HG03175 (cell line): Measurements from ENCODE around the gene SCNN1G.
"Not testable (repeated sequence)": the region's sequence is repeated elsewhere in the genome, so short reads cannot be mapped to it uniquely, and the experiment has no call there.

Experiments
- ATAC-seq: cut with Tn5 transposase; IDR thresholded peaks from one replicate; pipeline ENCODE4 v1.9.1; 2021; ENCODE audit warnings: mild to moderate bottlenecking, moderate library complexity; ENCODE audit not compliant: unreplicated experiment

The SCNN1G gene

DNA sequence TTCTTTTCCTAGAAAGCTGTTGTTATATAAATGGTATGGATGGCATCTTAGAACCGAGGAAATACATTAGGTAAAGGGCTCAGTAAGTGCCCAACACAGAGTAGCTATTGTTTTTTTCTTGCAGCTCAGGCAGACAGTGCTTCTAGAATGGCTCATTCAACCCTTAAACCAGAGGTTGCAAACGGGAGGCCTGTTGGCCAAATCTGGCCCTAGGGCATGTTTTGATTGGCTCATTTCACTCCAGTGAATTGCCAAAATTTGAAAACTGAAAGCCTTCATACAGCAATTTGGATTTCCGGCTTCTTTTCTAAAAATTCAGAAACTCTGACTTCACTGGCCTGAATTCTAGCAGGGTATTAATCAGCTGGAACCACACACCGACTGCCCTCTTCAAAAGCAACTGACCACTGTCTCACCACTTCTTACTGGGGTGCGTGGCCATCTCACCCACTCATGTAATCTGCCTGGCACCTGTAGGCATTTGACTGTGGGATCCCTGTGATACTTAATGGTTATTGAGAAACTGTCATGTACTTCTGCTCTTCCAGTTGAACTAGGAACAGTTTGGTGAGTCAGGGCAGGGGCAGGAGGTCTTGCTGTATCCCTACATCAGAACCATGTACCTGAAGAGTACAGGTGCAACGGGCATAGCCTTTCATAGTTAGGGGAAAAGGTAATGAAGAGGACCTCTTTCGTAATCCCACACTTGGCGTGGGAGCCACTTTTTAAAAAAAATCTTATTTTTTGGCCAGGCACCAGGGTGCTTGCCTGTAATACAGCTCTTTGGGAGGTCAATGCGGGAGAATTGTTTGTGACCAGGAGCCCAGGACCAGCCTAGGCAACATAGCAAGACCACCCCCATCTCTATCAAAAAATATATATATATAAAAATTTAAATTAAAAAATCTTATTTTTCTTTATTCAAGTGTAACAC lies 66.0 kb downstream of the SCNN1G start:
- no peak for ATAC-seq

DNA sequence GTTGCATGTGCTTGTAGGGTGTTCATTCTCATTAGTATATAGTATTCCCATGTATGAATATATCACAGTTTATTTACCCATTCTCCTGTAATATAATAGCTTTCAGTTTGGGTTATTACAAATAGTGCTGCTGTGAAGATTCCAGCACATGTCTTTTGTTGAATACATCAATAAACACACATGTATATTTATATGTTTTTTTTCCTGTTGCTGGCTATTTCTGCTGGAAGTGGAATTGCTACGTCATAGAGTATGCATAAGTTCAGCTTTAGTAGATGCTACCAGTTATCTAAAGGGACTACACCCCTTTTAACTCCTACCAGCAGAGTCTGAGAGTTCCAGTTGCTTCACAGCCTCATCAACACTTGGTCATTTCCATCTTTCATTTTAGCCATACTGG lies 67.3 kb downstream of the SCNN1G start:
- no peak for ATAC-seq

DNA sequence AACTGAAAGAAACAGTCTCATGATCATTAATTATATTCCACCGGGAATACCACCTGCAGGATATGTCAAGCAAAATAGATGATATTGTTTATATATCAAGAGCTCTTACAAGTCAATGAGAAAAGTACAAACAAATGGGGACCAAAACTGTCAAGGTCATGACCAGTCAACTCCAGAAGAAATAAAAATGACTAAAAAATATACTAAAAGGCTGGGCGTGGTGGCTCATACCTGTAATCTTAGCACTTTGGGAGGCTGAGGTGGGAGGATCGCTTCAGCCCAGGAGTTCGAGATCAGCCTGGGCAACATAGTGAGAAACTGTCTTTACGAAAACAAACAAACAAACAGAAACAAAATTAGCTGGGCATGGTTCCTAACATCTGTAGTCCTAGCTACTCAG lies 69.8 kb downstream of the SCNN1G start:
- no peak for ATAC-seq

DNA sequence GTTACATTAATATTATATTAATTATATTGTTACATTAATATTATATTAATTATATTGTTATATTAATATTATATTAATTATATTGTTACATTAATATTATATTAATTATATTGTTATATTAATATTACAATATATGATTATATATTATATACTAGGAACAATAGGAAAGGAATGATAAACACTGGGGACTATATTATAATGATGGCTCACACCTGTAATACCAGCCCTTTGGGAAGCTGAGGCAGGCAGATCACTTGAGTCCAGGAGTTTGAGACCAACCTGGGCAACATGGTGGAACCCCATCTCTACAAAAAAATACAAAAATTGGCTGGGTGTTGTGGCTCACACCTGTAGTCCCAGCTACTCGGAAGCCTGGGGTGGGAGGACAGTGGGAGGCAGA lies 71.1 kb downstream of the SCNN1G start:
- not testable (repeated sequence) for ATAC-seq

DNA sequence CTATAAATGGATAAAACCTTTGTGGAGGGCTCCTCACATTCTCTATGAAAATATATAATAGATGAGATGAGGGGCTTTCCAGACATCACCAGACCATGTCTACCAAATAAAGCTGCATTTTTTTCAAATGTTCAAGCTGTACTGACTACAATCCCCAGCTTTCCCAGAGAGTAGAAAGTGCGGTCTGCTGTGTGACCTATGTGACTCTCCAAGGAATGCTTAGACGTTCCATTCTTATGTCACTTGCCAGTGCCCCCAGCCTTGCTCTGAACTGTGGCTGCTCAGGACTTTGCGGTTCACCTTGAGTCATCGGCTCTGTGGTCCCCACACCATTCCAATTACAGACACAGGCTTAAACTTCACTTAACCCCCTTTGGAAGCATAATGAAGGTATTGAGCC lies 71.8 kb downstream of the SCNN1G start:
- ATAC-seq: no peak

DNA sequence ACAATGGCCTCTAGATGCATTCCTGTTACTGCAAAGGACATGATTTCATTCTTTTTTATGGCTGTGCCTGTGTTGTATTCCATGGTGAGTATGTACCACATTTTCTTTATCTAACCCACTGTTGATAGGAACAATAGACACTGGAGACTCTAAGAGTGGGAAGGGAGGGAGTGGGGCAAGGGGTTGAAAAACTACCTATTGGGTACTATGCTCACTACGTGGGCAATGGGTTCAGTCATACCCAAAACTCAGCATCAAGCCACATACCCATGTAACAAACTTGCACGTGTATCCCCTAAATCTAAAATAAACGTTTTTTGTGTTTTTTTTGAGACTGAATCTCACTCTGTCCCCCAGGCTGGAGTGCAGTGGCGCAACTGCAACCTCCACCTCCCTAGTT lies 72.5 kb downstream of the SCNN1G start:
- no peak for ATAC-seq

DNA sequence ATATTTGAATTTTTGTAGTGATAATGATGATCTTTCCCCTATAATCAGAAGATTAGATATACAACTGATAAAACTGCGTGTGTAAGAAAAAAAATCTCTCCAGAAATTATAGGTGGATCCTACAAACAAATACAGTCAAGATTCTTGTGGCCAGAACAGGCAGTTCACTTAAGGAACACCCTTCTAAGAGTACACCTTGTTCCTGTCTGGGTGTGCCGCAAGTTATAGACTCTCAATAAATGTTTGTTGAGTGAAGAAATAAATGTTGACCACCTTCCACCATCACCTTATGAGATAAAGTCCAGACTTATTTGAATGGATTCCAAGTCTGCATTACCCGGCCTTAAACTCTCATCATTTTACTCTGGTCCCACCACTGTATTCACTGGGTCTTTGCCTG lies 73.9 kb downstream of the SCNN1G start:
- ATAC-seq: no peak

DNA sequence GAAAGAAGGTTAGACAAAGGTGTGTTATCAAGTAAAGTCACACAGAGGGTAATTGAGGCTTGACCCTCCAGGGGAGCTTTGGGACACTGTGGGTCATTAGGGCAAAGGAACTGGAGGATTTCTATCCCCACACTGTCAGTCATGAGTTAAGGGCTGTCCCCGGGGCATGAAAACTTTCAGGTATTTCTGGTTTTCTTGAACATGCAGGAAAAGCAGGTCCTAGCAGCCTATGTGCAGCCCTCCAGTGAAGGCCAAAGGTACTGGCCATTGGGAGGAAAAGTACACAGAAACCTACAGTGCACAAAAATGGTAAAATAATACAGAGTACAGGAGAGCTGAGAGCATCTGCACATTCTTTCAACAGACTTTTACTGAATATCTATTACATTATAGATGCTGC lies 75.1 kb downstream of the SCNN1G start:
- no peak for ATAC-seq

DNA sequence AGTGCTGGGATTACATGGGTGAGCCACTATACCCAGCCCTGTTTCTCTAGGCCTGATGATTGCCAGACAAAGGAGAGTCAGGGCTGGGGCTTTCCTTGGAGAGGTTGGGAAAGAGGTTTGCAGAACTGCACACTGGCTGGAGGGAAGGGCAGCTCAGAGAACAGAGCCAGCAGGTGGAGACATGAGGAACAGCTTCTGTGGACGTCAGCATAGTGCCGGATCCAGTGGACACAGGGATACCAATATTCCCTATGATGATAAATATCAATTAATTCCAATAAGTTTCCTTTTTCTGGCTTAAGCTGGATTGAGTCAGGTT lies 76.3 kb downstream of the SCNN1G start:
- ATAC-seq: no peak
